Effector CD8-positive, alpha-beta T cell (primary cell): Measurements from ENCODE around the gene IL10RB.

Experiments used
- DNase-seq: peaks from one replicate; lab custom pipeline; 2025; lab: John Stamatoyannopoulos, UW

Gene IL10RB

GRCh38 chr21:33266789-33267135 is 595 bp downstream of the IL10RB start:
- DNase-seq: peak; percentile 18

GRCh38 chr21:33267250-33267649 is 1.1 kb downstream of the IL10RB start:
- no peak for DNase-seq

GRCh38 chr21:33268393-33268736 is 2.2 kb downstream of the IL10RB start:
- DNase-seq: no peak

GRCh38 chr21:33268737-33269441 is 2.7 kb downstream of the IL10RB start:
- peak; percentile 10 for DNase-seq

GRCh38 chr21:33270986-33271385 is 4.8 kb downstream of the IL10RB start:
- DNase-seq: no peak

- DNase-seq: no peak
Observed at GRCh38 chr21:33273044-33273443, 6.9 kb downstream of the IL10RB start.

GRCh38 chr21:33278721-33279120 is 12.6 kb downstream of the IL10RB start:
- no peak for DNase-seq

- DNase-seq: no peak
Observed at GRCh38 chr21:33279330-33279820, 13.2 kb downstream of the IL10RB start.

- DNase-seq: no peak
Observed at GRCh38 chr21:33281096-33281652, 15.0 kb downstream of the IL10RB start.

GRCh38 chr21:33283203-33283602 is 17.0 kb downstream of the IL10RB start:
- no peak for DNase-seq

- no peak for DNase-seq
Observed at GRCh38 chr21:33286076-33286475, 19.9 kb downstream of the IL10RB start.

GRCh38 chr21:33286600-33287456 is 20.7 kb downstream of the IL10RB start:
- DNase-seq: no peak

- no peak for DNase-seq
Observed at GRCh38 chr21:33289199-33289819, 23.1 kb downstream of the IL10RB start.

GRCh38 chr21:33290441-33290840 is 24.3 kb downstream of the IL10RB start:
- DNase-seq: no peak

GRCh38 chr21:33291686-33292085 is 25.5 kb downstream of the IL10RB start:
- DNase-seq: no peak

- DNase-seq: no peak
Observed at GRCh38 chr21:33292724-33293123, 26.6 kb downstream of the IL10RB start.

GRCh38 chr21:33293136-33293535 is 27.0 kb downstream of the IL10RB start:
- DNase-seq: no peak

GRCh38 chr21:33293811-33294216 is 27.6 kb downstream of the IL10RB start:
- no peak for DNase-seq

GRCh38 chr21:33296156-33296555 is 30.0 kb downstream of the IL10RB start:
- no peak for DNase-seq

- DNase-seq: no peak
Observed at GRCh38 chr21:33299181-33299752, 33.1 kb downstream of the IL10RB start.

GRCh38 chr21:33300701-33301631 is 34.8 kb downstream of the IL10RB start:
- no peak for DNase-seq
